Posterior cingulate gyrus (tissue), 11 donors: ENCODE results near the gene LRP1.
A peak's percentile ranks its signal among the peaks of the same experiment; 100 is the strongest.

ENCODE experiments used
- DNase-seq, 10 donors: peaks; one replicate each; pipeline versions ENCODE4 v3.0.0 to v3.0.0-alpha.2; 2020 to 2021; ENCODE audit warnings: mixed read lengths in 3 of 10
- intact Hi-C: fragments of 100-400 bp; cut with DNase I; formaldehyde crosslinking; loops from one replicate; pipeline ENCODE4 v1.15.1; 2023

LRP1 gene

GRCh38 chr12:57168058-57168457, 39.8 kb downstream of the LRP1 start:
- peak in 1 of 10 donors; percentile 39 for DNase-seq
- intact Hi-C loops = no loop called here

DNA sequence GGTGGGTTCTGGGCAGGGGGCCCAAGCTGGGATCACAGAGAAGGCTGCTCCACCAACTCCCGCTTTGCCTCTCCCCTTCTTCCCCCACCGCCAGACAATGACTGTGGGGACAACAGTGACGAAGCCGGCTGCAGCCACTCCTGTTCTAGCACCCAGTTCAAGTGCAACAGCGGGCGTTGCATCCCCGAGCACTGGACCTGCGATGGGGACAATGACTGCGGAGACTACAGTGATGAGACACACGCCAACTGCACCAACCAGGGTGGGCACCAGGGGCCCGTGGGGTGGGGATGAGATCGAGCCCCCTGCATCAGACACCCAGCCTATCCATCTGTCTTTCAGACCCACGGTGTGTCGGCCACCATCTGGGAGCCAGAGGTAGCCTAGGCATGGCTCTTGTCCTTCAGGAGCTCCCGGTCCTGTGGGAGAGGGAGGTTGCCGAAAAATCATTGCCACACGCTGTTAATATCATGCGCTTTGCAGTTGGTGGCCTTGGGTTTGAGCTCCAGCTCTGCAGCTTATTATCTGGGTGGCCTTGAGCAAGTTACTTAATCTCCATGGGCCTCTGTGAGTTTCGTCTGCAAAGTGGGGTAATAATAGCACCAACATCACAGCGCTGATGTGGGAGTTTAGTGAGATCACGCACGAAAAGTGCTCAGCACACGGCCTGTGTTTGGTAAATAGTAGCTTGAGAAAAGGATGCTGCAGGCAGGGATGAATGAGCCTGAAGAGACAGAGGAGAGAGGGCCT, 40.9 kb downstream of the LRP1 start:
- DNase-seq = peak in 1 of 10 donors; percentile 68
- intact Hi-C loops = no loop called here

DNA sequence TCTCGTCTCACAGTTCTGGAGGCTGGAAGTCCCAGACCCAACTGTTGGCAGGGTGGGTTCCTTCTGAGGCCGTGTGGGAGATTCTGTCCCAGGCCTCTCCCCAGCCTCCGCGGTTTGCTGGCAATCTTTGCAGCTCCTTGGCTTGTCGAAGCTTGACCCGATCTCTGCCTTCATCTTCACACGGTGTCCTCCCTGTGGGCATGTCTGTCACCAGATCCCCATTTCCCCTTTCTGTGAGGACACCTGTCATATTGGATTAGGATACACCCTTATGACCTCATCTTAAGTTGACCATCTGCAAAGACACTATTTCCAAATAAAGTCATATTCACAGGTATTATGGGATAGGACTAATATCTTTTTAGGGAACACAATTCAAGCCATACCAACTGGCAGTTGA, 41.7 kb downstream of the LRP1 start:
- no peak for DNase-seq
- intact Hi-C loops = no loop called here

GRCh38 chr12:57170408-57170807, 42.1 kb downstream of the LRP1 start:
- no peak for DNase-seq
- intact Hi-C loops = no loop called here

DNA sequence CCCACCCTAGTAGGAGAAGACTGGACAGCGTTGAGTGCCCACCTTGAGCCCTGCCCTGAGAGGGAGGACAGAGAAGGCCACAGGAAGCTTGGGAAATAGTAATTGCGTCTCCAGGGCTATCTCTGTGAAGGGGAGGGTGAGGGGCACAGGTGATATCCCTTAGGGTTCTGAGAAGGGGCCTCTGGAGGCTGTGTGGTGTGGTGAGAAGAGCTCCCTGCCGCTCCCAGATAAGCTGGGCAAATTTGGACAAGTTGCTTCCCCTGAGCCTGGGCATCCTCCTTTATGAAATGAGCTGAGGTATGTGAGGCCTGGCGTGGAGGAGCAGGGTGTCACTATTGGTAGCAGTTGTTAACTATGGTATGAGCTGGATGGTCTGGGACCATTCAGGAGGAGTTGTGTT, 42.6 kb downstream of the LRP1 start:
- DNase-seq = no peak
- intact Hi-C loops = no loop called here

GRCh38 chr12:57171668-57172067, 43.4 kb downstream of the LRP1 start:
- peak in 1 of 10 donors; percentile 62 for DNase-seq
- intact Hi-C loops = no loop called here

DNA sequence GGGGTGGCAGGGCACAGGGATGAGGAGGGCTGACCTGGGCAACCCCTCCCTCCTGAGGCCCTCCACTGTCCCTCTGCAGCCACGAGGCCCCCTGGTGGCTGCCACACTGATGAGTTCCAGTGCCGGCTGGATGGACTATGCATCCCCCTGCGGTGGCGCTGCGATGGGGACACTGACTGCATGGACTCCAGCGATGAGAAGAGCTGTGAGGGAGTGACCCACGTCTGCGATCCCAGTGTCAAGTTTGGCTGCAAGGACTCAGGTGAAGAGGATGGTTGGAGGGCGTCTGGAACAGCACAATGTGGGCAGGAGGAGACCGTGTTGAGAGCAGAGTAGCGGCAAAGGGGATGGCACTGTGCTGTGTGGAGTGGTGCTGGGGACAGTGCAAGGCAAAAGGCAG, 44.8 kb downstream of the LRP1 start:
- DNase-seq = peak in 1 of 10 donors; percentile 82
- intact Hi-C loops = no loop called here

DNA sequence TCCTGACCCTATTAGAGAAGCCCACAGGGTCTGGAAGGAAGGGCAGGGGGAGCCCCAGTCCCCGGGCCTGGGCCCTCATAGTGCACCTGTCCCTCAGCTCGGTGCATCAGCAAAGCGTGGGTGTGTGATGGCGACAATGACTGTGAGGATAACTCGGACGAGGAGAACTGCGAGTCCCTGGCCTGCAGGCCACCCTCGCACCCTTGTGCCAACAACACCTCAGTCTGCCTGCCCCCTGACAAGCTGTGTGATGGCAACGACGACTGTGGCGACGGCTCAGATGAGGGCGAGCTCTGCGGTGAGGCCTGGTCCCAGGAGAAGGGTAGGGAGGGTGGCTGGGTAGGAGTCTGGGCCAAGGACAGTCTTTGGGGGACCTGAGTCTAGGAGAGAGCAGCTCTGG, 45.4 kb downstream of the LRP1 start:
- DNase-seq = peak in 2 of 10 donors; percentile 64 to 87
- intact Hi-C loops = no loop called here

DNA sequence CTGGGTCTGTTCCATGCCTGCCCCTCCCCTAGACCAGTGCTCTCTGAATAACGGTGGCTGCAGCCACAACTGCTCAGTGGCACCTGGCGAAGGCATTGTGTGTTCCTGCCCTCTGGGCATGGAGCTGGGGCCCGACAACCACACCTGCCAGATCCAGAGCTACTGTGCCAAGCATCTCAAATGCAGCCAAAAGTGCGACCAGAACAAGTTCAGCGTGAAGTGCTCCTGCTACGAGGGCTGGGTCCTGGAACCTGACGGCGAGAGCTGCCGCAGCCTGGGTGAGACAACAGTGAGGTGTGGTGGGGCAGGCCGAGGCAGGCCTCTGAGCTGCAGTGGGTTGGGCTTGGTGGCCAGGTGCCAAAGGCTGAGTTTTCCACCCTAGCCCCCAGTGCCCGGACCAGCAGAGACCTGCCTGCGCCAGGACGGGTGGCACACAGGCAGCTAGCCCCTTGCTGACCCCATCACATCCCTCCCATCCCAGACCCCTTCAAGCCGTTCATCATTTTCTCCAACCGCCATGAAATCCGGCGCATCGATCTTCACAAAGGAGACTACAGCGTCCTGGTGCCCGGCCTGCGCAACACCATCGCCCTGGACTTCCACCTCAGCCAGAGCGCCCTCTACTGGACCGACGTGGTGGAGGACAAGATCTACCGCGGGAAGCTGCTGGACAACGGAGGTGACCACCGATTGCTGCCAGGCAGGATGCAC, 47.3 kb downstream of the LRP1 start:
- peak; percentile 62 to 96 (median 84) for DNase-seq
- intact Hi-C loops = no loop called here

GRCh38 chr12:57176139-57176477, 47.8 kb downstream of the LRP1 start:
- intact Hi-C loops = no loop called here
- DNase-seq = no peak

DNA sequence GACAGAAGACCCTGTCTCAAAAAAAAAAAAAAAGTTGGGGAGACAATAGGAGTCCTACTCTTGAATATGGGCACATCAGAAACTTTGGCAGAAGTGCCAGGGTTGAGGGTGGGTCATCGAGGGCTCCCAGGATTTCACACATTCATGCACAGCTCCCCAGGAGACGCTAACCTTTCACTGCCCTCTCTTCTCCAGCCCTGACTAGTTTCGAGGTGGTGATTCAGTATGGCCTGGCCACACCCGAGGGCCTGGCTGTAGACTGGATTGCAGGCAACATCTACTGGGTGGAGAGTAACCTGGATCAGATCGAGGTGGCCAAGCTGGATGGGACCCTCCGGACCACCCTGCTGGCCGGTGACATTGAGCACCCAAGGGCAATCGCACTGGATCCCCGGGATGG, 48.6 kb downstream of the LRP1 start:
- intact Hi-C loops = no loop called here
- DNase-seq = peak in 1 of 10 donors; percentile 42

DNA sequence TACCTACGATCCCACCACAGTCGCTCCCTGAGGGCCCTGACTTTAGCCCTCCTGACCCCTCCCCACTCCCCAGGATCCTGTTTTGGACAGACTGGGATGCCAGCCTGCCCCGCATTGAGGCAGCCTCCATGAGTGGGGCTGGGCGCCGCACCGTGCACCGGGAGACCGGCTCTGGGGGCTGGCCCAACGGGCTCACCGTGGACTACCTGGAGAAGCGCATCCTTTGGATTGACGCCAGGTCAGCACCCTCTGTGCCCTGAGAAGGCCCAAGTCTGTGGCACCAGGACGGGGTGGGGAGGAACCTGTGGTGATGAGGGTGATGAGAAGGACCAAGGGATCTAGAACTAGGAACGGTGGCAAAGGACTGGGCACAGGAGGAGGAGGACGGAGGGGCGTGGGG, 49.1 kb downstream of the LRP1 start:
- intact Hi-C loops = no loop called here
- DNase-seq = peak in 1 of 10 donors; percentile 35

GRCh38 chr12:57178213-57178612, 49.9 kb downstream of the LRP1 start:
- DNase-seq = peak in 2 of 10 donors; percentile 51 to 74
- intact Hi-C loops = no loop called here

- intact Hi-C loops = no loop called here
- DNase-seq = no peak
Observed at GRCh38 chr12:57179331-57180086, 51.2 kb downstream of the LRP1 start.

GRCh38 chr12:57180321-57180989, 52.2 kb downstream of the LRP1 start:
- DNase-seq = no peak
- intact Hi-C loops = no loop called here

- intact Hi-C loops = no loop called here
- DNase-seq = no peak
Observed at GRCh38 chr12:57181072-57181471, 52.8 kb downstream of the LRP1 start.

DNA sequence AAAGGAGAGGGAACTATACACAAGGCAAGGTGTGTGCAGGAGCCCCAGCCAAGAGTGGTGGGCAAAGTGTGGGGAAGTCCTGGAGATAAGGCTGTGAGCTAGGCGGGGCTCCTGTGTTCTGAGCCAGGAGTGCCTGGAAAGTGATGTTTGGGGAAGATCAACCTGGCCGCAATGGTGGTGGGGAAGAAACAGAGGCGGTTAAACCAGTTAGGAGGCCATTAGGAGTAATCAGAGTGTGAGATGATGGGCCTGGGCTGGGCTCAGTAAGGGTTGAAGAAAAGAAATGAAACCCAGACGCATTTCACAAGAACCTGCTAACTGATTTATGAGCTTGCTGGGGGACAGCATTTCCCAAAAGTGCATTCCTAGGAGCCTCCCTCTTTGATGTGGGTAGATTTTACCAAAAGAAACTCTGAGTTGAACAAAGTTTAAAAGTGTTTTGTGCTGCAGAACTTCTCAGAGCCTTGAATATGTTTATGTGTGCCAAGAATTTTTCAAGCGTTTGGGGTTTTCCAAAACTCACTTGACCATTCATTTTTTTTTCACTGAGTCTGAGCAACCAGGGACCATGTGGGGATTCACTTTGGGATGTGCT, 53.4 kb downstream of the LRP1 start:
- intact Hi-C loops = no loop called here
- no peak for DNase-seq

- DNase-seq = peak in 9 of 10 donors; percentile 50 to 94 (median 72)
- intact Hi-C loops = loop anchor here (1.0 kb wide), 1 partner anchor 59 kb away; no protein-coding TSS in a partner anchor
Observed at GRCh38 chr12:57182918-57183575, 54.8 kb downstream of the LRP1 start.

DNA sequence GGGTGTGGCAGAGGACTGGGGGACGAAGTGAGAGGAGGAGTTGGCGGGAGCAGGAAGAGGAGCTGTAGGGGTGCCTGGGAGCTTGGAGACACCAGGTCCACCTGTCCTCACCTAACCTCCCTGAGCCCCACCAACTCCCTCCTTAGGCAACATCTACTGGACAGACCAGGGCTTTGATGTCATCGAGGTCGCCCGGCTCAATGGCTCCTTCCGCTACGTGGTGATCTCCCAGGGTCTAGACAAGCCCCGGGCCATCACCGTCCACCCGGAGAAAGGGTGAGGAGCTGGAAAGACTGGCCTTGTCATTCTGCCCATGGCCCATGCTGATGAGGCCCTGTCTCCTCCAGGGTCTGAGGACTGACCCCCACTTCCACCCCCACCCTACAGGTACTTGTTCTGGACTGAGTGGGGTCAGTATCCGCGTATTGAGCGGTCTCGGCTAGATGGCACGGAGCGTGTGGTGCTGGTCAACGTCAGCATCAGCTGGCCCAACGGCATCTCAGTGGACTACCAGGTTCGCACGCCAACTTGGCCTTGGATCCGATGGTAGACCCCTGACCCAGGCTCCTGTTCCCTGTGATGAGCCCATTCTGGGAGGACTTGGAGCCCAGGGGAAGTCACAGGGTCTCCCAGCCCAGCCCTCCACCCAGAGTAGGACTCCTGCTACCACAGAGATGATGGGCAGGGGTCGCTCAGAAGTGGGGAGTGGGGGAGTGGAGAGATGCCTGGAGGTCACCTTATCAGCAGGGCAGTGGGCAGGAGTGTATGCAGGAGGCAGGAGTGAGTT, 55.8 kb downstream of the LRP1 start:
- intact Hi-C loops = loop anchor here (1.0 kb wide), 1 partner anchor 60 kb away; no protein-coding TSS in a partner anchor
- DNase-seq = no peak
